Measurements from ENCODE around the gene TUBG1. TPM values are rescaled to one million over a fixed set of nuclear protein-coding genes. Genes with fewer than 3 reads are reported as not detected.
A peak's percentile ranks its signal among the peaks of the same experiment; 100 is the strongest.

TUBG1 gene
- total RNA-seq, 1 experiment from 2014 or later: 140 TPM

GRCh38 chr17:42653179-42654124, 44.0 kb downstream of the TUBG1 start:
- peak overlapping the region; percentile 64 for H3K4me3 Mint-ChIP-seq
- peak; percentile 59 for DNase-seq (ENCODE audit: low spot score)

DNA sequence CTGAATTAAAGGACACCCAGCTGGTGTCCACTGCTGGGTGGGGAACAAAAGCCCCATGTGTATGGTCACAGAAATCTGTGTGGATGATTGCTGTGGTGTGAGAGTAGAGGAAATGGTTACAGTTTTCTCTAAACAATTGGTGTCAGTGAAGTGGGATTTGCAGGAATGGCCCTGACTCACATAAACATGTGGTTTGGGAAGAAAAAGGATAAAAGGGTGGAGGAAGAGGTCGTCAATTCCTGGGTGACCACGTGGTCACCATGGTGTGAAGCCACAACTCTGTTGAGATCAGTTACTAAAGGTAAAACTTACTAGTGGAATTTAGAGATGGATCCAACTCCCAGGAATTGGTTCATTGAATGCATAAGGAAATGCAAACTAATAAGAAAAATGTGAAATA, 46.0 kb downstream of the TUBG1 start:
- H3K4me3 Mint-ChIP-seq: no peak overlapping the region
- CTCF ChIA-PET: interaction anchor here (1.7 kb wide), 1 partner anchor 26 kb away, joined by 4 read pairs; no protein-coding TSS in a partner anchor
- H3K4me1 Mint-ChIP-seq: peaks cover 15% of the 10 kb centered on the region
- DNase-seq (ENCODE audit: low spot score): no peak
- H3K9me3 Mint-ChIP-seq: peaks cover 10% of the 10 kb centered on the region
- no peak overlapping the region for H3K27ac Mint-ChIP-seq
- POLR2A ChIA-PET: no interaction called here
- peaks cover 4% of the 10 kb centered on the region for H3K36me3 Mint-ChIP-seq
- ATAC-seq: no peak
- H3K27me3 Mint-ChIP-seq (ENCODE audit: low read depth): peaks cover 5% of the 10 kb centered on the region
- TF ChIP-seq SMAD3 (CRISPR knock-in tag; IDR thresholded peaks at IDR 0.05; ENCODE audit: borderline replicate concordance) (no peak), ZNF416 (CRISPR knock-in tag; IDR thresholded peaks at IDR 0.05) (no peak), ETV6 (CRISPR knock-in tag; IDR thresholded peaks at IDR 0.05) (no peak), PREB (CRISPR knock-in tag; IDR thresholded peaks at IDR 0.05; ENCODE audit: borderline replicate concordance) (no peak), ZNF423 (CRISPR knock-in tag; IDR thresholded peaks at IDR 0.05) (no peak), E2F4 (CRISPR knock-in tag; IDR thresholded peaks at IDR 0.05; ENCODE audit: borderline replicate concordance, low read depth) (no peak), ZNF671 (CRISPR knock-in tag; IDR thresholded peaks at IDR 0.05) (no peak), CTCF (IDR thresholded peaks at IDR 0.05) (no peak), SOX15 (CRISPR knock-in tag; IDR thresholded peaks at IDR 0.05) (no peak), NR3C1 (CRISPR knock-in tag; conservative IDR thresholded peaks at IDR 0.05; ENCODE audit: low read depth) (no peak), MYBL2 (CRISPR knock-in tag; IDR thresholded peaks at IDR 0.05) (no peak)
- TF ChIP-seq, protein P1, sequence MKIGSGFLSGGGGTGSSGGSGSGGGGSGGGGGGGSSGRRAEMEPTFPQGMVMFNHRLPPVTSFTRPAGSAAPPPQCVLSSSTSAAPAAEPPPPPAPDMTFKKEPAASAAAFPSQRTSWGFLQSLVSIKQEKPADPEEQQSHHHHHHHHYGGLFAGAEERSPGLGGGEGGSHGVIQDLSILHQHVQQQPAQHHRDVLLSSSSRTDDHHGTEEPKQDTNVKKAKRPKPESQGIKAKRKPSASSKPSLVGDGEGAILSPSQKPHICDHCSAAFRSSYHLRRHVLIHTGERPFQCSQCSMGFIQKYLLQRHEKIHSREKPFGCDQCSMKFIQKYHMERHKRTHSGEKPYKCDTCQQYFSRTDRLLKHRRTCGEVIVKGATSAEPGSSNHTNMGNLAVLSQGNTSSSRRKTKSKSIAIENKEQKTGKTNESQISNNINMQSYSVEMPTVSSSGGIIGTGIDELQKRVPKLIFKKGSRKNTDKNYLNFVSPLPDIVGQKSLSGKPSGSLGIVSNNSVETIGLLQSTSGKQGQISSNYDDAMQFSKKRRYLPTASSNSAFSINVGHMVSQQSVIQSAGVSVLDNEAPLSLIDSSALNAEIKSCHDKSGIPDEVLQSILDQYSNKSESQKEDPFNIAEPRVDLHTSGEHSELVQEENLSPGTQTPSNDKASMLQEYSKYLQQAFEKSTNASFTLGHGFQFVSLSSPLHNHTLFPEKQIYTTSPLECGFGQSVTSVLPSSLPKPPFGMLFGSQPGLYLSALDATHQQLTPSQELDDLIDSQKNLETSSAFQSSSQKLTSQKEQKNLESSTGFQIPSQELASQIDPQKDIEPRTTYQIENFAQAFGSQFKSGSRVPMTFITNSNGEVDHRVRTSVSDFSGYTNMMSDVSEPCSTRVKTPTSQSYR (CRISPR knock-in tag; IDR thresholded peaks at IDR 0.05): no peak
- TF ChIP-seq, protein P2, sequence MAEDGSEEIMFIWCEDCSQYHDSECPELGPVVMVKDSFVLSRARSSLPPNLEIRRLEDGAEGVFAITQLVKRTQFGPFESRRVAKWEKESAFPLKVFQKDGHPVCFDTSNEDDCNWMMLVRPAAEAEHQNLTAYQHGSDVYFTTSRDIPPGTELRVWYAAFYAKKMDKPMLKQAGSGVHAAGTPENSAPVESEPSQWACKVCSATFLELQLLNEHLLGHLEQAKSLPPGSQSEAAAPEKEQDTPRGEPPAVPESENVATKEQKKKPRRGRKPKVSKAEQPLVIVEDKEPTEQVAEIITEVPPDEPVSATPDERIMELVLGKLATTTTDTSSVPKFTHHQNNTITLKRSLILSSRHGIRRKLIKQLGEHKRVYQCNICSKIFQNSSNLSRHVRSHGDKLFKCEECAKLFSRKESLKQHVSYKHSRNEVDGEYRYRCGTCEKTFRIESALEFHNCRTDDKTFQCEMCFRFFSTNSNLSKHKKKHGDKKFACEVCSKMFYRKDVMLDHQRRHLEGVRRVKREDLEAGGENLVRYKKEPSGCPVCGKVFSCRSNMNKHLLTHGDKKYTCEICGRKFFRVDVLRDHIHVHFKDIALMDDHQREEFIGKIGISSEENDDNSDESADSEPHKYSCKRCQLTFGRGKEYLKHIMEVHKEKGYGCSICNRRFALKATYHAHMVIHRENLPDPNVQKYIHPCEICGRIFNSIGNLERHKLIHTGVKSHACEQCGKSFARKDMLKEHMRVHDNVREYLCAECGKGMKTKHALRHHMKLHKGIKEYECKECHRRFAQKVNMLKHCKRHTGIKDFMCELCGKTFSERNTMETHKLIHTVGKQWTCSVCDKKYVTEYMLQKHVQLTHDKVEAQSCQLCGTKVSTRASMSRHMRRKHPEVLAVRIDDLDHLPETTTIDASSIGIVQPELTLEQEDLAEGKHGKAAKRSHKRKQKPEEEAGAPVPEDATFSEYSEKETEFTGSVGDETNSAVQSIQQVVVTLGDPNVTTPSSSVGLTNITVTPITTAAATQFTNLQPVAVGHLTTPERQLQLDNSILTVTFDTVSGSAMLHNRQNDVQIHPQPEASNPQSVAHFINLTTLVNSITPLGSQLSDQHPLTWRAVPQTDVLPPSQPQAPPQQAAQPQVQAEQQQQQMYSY (CRISPR knock-in tag; IDR thresholded peaks at IDR 0.05): no peak

More at GRCh38 chr17:42653179-42654124, 44.0 kb downstream of the TUBG1 start:
- peaks cover 5% of the 10 kb centered on the region for H3K27me3 Mint-ChIP-seq (ENCODE audit: low read depth)
- TF ChIP-seq JAZF1 (CRISPR knock-in tag; IDR thresholded peaks at IDR 0.05) (no peak), GTF2I (CRISPR knock-in tag; conservative IDR thresholded peaks at IDR 0.05) (peak; percentile 67; the same call in 1 of the 2 replicates), ZNF416 (CRISPR knock-in tag; IDR thresholded peaks at IDR 0.05) (no peak), ZNF121 (CRISPR knock-in tag; IDR thresholded peaks at IDR 0.05) (peak; percentile 91), SOX15 (CRISPR knock-in tag; IDR thresholded peaks at IDR 0.05) (no peak)
- TF ChIP-seq, protein P3, sequence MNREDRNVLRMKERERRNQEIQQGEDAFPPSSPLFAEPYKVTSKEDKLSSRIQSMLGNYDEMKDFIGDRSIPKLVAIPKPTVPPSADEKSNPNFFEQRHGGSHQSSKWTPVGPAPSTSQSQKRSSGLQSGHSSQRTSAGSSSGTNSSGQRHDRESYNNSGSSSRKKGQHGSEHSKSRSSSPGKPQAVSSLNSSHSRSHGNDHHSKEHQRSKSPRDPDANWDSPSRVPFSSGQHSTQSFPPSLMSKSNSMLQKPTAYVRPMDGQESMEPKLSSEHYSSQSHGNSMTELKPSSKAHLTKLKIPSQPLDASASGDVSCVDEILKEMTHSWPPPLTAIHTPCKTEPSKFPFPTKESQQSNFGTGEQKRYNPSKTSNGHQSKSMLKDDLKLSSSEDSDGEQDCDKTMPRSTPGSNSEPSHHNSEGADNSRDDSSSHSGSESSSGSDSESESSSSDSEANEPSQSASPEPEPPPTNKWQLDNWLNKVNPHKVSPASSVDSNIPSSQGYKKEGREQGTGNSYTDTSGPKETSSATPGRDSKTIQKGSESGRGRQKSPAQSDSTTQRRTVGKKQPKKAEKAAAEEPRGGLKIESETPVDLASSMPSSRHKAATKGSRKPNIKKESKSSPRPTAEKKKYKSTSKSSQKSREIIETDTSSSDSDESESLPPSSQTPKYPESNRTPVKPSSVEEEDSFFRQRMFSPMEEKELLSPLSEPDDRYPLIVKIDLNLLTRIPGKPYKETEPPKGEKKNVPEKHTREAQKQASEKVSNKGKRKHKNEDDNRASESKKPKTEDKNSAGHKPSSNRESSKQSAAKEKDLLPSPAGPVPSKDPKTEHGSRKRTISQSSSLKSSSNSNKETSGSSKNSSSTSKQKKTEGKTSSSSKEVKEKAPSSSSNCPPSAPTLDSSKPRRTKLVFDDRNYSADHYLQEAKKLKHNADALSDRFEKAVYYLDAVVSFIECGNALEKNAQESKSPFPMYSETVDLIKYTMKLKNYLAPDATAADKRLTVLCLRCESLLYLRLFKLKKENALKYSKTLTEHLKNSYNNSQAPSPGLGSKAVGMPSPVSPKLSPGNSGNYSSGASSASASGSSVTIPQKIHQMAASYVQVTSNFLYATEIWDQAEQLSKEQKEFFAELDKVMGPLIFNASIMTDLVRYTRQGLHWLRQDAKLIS (CRISPR knock-in tag; IDR thresholded peaks at IDR 0.05; ENCODE audit: borderline replicate concordance): no peak
- peak; percentile 79 for ATAC-seq
- ChIA-PET CTCF (interaction anchor here (0.6 to 2.6 kb wide), 7 partner anchors 18 to 76 kb away, joined by 3 to 15 read pairs (median 5); partner anchors contain the start of genes PSMC3IP, RETREG3 and TUBG1), POLR2A (interaction anchor here (0.9 to 1.5 kb wide), 2 partner anchors 16 to 17 kb away, joined by 4 read pairs; no protein-coding TSS in a partner anchor)
- peaks cover 10% of the 10 kb centered on the region for H3K4me1 Mint-ChIP-seq
- H3K9me3 Mint-ChIP-seq: peaks cover 9% of the 10 kb centered on the region
- 0 out of 2 replicates have a peak overlapping the region, but pooled peaks have one; percentile 3 for H3K27ac Mint-ChIP-seq
- H3K36me3 Mint-ChIP-seq: no peaks in the 10 kb centered on the region

Measured in WTC11 (cell line).